NB4 (cell line): ENCODE data around the gene MB21D2.

Experiments
- POLR2A ChIP-seq: IDR thresholded peaks from 2 replicates; pipeline ENCODE4 v1.6.1; 2011; ENCODE audit warnings: mild to moderate bottlenecking; ENCODE audit not compliant: insufficient read length; ENCODE audit errors: extremely low read depth
- TF ChIP-seq, protein P1 (sequence below): IDR thresholded peaks from 2 replicates; pipeline ENCODE4 v1.6.1; 2011; ENCODE audit warnings: low read depth, low read length
- TF ChIP-seq, protein P2 (sequence below): IDR thresholded peaks from one replicate; pipeline ENCODE4 v1.5.1; 2012; ENCODE audit warnings: low read depth, low read length

DNA sequence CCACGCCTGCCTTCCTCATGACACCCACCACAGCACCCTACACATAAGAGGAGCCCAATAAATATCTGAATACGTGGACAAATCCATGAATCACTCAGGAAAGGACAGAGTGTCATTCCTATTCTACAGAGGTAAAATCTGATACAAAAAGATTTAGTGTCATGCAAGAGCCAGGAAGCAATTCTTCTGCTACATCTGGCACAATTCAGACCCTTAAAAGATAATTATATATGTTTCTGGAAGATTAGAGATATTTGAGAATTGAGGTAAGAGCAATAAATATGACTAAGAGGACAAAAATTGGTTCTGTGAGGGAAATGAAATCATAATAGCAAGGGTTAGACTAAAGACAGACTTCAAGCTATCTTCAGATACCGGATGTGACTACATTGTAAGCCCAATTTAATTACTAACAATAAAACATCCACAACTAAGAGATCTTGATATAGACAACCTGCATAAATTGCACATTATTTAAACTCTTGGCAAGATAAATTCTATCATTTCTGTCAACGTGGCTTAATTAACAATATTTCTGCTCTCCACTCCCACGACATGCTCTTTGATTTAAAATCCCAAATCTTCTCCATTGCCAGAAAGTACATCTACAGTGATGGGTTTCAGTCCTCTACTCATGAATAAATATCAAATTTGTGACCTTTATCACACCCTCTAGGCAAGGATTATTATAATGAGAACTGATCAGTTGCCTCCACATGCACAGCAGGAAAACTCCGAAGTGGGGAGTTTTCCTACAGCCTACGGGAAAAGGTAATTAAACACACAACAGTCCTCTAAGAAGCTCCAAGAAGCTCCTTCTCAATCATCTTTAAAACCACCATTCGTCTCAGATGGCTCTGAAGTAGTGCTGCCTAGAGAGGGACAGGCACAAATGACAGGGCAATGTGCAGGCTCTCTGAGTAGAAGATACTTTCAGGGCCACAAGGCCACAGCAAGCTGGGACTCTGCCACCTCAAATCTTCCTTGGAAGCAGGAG lies 32.6 kb downstream of the MB21D2 start:
- TF ChIP-seq, protein P1, sequence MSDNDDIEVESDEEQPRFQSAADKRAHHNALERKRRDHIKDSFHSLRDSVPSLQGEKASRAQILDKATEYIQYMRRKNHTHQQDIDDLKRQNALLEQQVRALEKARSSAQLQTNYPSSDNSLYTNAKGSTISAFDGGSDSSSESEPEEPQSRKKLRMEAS = no peak
- TF ChIP-seq, protein P2, sequence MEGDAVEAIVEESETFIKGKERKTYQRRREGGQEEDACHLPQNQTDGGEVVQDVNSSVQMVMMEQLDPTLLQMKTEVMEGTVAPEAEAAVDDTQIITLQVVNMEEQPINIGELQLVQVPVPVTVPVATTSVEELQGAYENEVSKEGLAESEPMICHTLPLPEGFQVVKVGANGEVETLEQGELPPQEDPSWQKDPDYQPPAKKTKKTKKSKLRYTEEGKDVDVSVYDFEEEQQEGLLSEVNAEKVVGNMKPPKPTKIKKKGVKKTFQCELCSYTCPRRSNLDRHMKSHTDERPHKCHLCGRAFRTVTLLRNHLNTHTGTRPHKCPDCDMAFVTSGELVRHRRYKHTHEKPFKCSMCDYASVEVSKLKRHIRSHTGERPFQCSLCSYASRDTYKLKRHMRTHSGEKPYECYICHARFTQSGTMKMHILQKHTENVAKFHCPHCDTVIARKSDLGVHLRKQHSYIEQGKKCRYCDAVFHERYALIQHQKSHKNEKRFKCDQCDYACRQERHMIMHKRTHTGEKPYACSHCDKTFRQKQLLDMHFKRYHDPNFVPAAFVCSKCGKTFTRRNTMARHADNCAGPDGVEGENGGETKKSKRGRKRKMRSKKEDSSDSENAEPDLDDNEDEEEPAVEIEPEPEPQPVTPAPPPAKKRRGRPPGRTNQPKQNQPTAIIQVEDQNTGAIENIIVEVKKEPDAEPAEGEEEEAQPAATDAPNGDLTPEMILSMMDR = no peak
- no peak for TF ChIP-seq POLR2A
